GM19025 (cell line): Measurements from ENCODE around the gene GTF2H4.
"Not testable (repeated sequence)": the region's sequence is repeated elsewhere in the genome, so short reads cannot be mapped to it uniquely, and the experiment has no call there.

Experiments
- ATAC-seq: cut with Tn5 transposase; IDR thresholded peaks from one replicate; pipeline ENCODE4 v1.9.1; 2021; ENCODE audit warnings: mild to moderate bottlenecking, low read depth, moderate library complexity; ENCODE audit not compliant: unreplicated experiment

GTF2H4 gene

DNA sequence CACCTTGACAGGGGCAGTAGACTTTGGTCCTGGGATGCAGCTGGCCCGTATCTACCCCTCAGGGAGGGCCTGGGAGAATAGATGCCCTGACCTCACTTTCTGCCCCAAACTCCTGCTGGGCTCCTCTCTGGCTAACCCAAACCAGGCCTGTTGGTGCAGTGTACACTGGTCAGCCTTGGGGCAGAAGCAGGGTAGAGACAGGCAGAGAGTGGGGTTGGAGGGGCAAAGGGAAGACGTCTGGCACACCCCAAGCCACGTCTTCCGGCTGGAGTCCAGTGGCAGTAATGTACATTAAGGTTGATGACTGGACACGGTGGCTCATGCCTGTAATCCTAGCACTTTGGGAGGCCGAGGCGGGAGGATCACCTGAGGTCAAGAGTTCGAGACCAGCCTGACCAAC, 14.3 kb upstream of the GTF2H4 start:
- no peak for ATAC-seq

DNA sequence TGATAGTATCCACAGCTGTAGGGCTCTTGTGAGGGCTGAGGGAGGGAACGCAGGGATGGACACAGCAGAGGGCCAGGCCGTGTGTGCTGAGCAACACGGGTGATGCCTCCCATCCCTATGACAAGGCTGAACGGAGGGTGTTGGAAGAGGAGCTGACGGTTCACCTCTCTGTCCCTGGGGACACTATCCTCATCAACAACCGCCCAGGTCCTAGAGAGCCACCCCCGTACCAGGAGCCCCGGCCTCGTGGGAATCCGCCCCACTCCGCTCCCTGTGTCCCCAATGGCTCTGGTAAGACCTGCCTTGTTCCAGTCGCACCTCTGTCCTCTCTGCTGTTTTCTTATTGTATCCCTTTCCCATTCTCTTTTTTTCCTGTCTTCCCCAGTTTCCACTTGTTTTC, 13.6 kb upstream of the GTF2H4 start:
- no peak for ATAC-seq

DNA sequence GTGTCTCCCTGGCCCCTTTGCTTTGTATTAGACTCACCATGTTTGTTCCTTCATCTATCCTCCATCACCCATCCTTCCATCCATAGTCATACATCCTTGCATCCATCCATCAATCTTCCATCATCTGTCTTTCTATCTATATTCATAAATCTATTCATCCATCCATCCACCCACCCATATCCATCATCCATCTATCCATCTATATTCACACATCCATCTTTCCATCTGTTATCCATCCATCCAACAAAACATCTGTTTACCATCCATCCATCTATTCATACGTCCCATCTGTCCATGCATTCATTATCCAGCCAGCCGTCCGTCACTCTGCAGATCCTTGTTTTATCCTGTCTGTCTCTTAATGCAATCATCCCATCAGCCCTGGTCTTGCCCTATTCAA, 13.1 kb upstream of the GTF2H4 start:
- no peak for ATAC-seq

DNA sequence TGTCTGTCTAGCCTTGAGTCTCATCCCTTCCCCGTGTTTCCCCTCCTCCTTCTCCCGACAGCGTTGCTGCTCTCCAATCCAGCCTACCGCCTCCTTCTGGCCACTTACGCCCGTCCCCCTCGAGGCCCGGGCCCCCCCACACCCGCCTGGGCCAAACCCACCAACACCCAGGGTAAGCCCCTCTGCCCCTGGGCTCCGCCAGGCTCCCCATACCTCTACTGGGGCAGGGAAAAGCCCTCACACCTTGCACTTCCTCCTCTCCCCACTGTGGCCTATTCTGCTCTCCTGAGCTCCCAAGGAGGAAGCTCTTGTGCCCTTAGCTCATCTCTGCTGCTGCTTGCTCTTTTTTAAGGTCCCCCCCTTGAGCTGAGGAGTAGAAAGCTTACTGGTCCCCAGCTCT, 12.7 kb upstream of the GTF2H4 start:
- ATAC-seq, result no peak

DNA sequence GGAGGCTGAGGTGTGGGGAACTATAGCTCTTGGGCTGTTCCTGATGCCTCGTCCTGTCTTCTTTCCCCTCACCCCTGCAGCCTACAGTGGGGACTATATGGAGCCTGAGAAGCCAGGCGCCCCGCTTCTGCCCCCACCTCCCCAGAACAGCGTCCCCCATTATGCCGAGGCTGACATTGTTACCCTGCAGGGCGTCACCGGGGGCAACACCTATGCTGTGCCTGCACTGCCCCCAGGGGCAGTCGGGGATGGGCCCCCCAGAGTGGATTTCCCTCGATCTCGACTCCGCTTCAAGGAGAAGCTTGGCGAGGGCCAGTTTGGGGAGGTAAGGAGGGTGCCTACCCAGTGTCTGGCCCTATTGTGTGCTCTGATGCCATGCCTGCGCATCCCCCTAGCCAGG, 11.5 kb upstream of the GTF2H4 start:
- no peak for ATAC-seq

DNA sequence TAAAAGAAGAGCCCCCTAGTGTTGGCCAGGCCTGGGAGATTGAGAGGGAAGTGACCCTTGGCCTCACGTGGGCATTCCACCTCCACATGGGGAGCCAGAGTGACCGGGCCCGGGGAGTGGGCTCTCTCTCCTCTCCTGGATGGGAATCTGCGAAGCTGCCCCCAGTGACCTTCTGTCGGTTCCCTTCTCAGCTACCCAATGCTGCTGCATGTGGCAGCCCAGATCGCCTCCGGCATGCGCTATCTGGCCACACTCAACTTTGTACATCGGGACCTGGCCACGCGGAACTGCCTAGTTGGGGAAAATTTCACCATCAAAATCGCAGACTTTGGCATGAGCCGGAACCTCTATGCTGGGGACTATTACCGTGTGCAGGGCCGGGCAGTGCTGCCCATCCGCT, 10.1 kb upstream of the GTF2H4 start:
- ATAC-seq, result no peak

DNA sequence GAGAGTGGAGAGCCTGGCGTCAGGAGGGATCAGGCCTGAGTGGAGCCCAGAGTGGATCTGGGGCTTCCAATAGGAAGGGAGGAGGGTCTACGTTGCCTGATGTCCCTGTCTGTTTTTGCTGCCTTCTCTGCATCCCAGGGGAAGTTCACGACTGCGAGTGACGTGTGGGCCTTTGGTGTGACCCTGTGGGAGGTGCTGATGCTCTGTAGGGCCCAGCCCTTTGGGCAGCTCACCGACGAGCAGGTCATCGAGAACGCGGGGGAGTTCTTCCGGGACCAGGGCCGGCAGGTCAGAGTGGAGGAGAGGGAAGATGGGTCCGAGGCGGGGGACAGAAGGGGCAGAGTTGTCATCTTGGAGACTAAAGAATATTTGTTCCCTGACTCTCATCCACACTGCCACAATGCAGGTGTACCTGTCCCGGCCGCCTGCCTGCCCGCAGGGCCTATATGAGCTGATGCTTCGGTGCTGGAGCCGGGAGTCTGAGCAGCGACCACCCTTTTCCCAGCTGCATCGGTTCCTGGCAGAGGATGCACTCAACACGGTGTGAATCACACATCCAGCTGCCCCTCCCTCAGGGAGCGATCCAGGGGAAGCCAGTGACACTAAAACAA, 9.2 kb upstream of the GTF2H4 start:
- ATAC-seq, result no peak

DNA sequence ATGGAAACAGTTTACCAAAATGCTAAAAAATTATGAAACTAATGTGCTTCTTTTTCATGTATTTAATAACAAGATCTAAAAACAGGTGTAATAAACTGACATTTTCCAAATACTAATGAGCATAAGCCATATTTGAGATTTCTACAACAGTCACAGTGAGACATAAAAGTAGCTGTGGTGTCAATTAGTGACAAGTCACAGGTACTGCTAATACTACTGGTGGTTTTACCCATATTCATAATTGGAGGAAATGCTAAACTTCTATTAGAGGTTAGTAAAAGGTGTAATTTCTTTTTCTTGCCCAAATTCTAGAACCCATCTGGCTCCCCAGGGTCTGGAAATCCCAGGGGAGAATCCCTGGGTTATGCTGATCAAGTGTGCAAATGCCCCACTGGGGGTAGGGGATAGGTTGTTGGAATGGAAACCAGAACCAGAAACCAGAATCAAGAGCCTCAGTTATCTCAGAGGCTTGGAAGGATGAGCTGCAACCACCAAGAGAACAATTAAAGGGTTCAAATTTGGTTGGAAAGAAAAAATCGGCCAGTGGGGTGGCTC, 7.1 kb upstream of the GTF2H4 start:
- no peak for ATAC-seq

DNA sequence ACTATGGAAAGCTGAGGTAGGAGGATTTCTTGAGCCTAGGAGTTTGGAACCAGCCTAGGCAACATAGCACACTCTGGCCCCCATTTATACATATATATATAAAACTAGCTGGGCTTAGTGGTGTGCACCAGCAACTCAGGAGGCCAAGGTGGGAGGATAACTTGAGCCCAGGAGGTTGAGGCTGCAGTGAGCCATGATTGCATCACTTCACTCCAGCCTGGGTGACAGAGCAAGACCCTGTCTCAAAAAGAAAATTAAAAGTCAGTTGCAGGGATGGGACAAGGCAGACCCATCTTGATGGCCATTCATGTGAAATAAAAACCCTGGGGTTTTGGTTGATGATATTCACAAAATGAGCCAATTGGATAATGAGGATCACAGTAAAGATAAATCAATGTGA, 6.6 kb upstream of the GTF2H4 start:
- ATAC-seq, result no peak

DNA sequence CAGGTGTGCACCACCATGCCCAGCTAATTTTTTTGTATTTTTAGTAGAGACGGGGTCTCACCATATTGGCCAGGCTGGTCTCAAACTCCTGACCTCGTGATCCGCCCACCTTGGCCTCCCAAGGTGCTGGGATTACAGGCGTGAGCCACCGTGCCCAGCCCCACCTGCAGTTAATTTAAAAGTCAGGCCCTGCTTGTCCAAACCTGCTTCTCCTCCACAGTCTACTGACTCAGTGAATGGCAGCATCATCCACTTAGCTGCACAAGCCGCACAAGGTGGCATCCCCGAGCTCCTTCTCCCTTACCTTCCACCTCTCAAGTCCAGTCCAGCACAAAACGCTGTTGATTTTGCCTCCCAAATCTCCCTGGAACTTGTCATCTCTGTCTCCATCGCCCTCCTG, 5.8 kb upstream of the GTF2H4 start:
- not testable (repeated sequence) for ATAC-seq

DNA sequence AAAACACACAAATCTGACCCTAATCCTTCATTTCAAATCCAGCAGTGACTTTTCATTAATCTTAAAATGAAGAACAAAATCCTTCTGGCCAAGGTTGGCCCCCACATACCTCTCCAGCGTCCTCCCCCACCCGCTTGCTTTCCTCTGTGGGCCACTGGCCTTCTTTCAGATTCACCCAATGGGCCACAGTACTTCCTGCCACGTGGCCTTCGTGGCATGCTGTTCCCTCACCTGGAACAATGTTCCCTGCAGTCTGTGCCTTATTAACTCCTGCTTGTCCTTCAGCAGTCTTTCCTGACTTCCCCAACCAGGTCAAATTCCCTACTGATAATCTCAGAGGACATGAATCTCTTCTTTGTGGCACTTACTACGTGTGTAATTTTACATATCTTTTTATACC, 5.3 kb upstream of the GTF2H4 start:
- ATAC-seq, result no peak

DNA sequence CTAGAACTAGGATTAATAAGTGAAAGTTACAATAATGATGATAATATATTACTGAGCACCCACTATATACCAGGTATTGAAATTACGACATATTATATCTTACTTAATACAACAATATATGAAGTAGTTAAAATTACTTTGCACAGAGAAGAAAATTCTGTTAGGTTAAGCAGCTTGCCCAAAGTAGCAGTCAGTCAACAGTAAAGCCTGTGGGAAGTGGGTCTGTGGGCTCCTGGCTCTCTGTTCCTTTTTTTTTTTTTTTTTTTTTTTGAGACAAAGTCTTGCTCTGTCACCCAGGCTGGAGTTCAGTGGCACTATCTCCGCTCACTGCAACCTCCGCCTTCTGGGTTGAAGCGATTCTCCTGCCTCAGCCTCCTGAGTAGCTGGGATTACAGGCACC, 4.8 kb upstream of the GTF2H4 start:
- ATAC-seq, result no peak

DNA sequence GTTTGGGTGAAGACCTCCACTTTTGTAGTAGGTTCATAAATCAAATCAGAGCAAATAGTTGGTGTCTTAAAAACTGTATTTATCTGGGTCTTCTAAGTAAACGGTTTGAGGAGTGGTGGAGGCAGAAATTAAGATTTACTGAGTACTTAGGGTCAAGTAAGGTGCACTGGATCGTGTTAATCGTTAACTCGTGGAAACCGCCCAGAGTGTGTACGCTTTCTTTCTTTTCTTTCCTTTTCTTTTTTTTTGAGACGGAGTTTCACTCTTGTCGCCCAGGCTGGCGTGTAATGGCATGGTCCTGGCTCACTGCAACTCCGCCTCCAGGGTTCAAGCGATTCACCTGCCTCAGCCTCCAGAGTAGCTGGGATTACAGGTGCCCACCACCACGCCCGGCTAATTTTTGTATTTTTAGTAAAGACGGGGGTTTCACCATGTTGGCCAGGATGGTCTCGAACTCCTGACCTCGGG, 683 bp upstream of the GTF2H4 start:
- ATAC-seq, result not testable (repeated sequence)

DNA sequence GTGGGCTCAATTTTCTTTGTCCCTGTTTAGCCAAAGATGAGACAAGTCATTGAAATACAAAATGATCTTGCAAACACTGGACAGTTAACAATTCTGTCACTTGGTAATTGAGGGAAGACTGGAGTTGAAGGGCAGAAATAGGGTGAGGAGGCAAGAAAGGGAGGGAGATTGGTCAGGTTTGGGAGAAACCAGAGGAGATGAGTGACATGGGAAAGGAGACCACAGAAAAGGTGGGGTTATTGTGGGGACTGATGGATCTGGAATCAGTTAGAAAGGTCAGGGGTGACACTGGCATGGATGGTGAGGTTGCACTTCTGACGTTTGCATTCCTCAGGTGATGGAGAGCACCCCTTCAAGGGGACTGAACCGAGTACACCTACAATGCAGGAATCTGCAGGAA, 693 bp downstream of the GTF2H4 start:
- no peak for ATAC-seq

DNA sequence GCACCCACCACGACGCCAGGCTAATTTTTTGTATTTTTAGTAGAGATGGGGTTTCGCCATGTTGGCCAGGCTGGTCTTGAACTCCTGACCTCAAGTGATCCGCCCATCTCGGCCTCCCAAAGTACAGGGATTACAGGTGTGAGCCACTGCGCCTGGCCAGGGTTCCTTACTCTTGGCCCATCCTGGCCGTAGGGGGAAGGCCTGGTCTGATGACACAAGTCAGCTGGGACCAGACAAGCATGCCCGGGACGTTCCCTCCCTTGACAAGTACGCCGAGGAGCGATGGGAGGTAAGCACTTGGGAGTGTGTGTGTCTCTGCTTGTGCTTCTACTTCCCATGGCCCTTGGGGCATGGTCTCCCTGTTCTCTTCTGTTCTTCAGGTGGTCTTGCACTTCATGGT, 2.5 kb downstream of the GTF2H4 start:
- not testable (repeated sequence) for ATAC-seq

DNA sequence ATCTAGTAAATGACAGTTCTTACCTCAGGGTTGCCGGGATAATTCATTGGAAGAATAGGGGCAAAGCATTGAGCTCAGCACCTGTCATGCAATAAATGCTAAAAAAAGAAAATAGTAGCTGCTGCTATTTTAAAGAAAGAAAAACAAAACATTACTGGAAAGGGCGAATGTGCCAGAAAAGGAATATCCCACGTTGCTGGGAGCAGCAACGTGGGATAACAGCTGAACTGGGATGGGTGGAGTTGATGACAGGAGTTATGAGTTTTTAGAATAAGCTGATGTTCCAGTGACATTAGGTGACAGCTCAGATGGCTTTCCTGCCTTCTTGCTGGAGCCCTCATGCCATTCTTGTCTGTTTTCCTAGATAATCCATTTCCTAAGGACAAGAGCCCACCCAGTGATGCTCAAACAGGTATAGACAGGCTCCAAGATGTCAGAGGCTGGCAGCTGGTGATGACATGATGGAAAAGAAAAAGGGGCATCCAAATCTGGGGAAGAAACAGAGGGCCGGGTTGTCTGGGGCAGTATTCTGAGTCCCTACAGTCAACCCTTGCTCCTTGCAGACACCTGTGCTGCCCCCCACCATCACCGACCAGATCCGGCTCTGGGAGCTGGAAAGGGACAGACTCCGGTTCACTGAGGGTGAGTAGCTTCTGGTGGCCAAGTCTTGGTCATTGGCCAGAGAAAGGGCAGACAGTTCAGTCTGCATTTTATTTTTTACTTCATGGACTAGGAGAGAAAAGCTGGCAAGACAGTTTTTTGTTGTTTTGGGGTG, 4.9 kb downstream of the GTF2H4 start:
- no peak for ATAC-seq

DNA sequence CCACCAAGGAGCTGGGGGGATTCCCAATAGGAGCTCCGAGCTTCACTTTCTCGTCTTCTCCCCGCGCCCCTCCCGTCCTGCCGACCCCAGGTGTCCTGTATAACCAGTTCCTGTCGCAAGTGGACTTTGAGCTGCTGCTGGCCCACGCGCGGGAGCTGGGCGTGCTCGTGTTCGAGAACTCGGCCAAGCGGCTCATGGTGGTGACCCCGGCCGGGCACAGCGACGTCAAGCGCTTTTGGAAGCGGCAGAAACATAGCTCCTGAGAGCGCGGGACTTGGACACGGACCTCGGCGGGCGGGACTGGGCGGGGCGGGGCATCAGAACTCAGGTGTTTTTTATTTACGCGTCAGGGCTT, 5.7 kb downstream of the GTF2H4 start:
- no peak for ATAC-seq

DNA sequence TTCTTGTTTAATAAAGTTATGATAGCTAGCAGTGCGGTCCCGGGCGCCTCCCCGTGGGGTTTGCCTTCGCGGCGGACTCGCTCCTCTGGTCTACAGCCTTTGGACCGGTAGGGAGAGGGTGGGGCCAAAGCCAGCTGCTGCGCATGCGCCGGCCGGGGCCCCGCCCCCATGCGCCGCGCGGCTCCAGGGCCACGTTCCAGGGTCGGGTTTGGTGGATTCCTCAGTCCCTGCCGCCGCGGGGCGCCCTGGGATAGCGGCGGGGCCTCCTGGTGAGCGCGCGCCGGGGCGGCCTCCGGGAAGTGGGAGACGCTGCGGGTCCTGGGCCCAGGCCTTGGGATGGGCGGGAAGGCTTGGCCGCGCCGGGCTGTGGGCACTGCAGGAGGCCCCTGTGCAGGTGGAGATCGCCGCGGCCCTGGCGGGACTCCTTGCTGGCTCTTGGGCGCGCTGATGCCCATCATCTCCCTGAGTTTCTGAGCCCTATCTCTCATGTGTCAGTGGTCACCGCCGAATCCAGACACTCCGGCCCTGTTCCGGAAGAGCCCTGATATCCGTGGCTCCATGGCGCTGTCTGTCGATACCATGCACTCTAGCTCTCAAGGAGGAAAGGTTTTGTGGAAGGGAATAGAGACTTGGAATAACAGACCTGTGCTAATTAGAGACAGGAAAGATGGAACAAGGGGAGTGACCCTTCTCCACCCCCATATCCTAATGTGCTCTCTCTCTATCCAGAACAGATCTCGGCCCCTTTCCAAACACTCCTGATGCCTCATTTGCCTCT, 6.3 kb downstream of the GTF2H4 start, which contains the start of gene VARS2:
Gene VARS2 (plus strand): TSS at position 163 of the 778 bp plus-strand sequence. CDS start 599 bp downstream, at position 762.
- ATAC-seq, result peak; percentile 92

DNA sequence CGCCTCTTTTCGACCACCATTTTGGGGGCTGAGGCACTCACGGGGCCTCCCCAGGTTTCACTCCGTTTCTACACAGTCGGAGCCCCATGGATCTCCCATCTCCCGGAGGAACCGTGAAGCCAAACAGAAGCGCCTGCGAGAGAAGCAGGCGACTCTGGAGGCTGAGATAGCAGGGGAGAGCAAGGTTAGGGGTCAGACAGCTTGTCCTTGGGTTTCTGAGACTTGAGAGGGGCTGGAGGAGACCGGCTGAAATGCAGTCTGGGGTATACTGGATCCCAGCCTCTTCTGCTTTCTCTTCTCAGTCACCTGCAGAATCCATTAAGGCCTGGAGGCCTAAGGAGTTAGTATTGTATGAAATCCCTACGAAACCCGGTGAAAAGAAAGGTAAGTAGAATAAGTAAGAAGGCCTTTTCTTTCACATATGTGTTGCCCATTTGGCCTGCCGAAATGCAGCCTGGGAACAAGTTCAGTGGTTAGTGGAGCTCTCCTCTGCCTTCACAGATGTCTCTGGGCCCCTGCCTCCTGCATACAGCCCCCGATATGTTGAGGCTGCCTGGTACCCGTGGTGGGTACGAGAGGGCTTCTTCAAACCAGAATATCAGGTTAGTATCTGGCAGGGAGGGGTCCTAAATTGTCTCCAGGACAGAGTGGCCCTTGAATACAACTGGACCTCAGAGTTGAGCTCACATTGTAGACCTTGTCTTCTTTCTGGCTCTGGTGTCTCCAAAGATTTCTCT, 7.0 kb downstream of the GTF2H4 start:
- ATAC-seq, result no peak

DNA sequence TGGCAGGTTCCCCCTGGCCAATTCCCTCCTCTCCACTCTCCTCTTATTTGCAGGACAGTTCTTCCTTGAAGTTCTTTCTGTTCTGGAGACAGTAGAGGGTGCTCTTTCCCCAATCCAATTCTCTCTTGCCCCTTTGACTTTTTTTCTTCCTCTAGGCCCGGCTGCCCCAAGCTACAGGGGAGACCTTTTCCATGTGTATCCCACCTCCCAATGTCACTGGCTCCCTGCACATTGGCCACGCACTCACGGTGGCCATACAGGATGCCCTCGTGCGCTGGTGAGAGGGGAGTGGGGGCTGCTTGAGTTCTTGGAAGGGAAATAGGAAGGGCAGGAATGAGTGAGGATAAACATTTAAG, 7.6 kb downstream of the GTF2H4 start:
- ATAC-seq, result no peak

DNA sequence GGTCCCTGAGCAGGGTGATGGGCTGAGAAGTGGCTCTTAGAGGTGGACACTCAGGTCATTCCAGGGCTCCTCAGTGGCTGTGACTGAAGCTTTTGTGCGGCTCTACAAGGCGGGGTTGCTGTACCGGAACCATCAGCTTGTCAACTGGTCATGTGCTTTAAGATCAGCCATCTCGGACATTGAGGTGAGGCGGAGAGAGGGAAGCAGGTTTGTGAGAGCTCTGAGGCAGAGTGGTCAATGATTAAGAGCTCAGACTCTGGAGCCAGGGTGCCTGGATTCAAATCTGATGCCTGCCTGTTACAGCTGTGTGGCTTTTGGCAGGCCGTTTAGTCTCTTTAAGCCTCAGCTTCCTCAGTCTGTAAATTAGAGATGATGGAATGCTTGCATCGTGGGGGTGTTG, 9.0 kb downstream of the GTF2H4 start:
- no peak for ATAC-seq
